Measurements from ENCODE around the gene HOATZ. TPM values are rescaled to one million over a fixed set of nuclear protein-coding genes. Genes with fewer than 3 reads are reported as not detected.

HOATZ gene
- total and polyA plus RNA-seq, 2 of the 13 experiments (the other 11 are each of a cell fraction or from before 2014, with no cell fraction given), result not detected

GRCh38 chr11:111561306-111561705 is 46.7 kb downstream of the HOATZ start:
- H3K36me3 ChIP-seq (replicated peaks in 1 of 2; ENCODE audit: control insufficient read depth in 1 of 2, insufficient read depth in 2 of 2, low read length in 2 of 2), result no peaks in the 10 kb centered on the region
- intact Hi-C loops (cut with micrococcal nuclease; ENCODE audit: unreplicated experiment) (loop anchor here (5.0 kb wide), 1 partner anchor 109 kb away; no protein-coding TSS in a partner anchor), in situ Hi-C loops (cut with HindIII; ENCODE audit: extremely low pct_ligation_motif_present, low pct_unique_long_range_greater_than_20kb) (no loop called here)
- no peaks in the 10 kb centered on the region for H3K79me2 ChIP-seq (ENCODE audit: insufficient read depth, low read length)
- no peak overlapping the region for H3K4me3 ChIP-seq (replicated peaks in 1 of 3; ENCODE audit: insufficient read depth in 1 of 3, low read depth in 2 of 3, low read length in 3 of 3)
- H3K9ac ChIP-seq (ENCODE audit: insufficient read depth, low read depth, low read length), result no peak overlapping the region
- H3K4me2 ChIP-seq (ENCODE audit: low read depth, low read length), result no peak overlapping the region
- H4K20me1 ChIP-seq (ENCODE audit: insufficient read depth, low read length), result no peaks in the 10 kb centered on the region
- BruUV-seq (replicated peaks), result no TSS peak
- ATAC-seq (no peak), DNase-seq (ENCODE audit: low spot score) (no peak), FAIRE-seq (no peak)
- peaks cover under 1% of the 10 kb centered on the region; the same call in 1 of the 2 replicates for H3K9me3 ChIP-seq (ENCODE audit: low read length)
- H3K27ac ChIP-seq (ENCODE audit: extremely low read length, insufficient read depth, low read length), result no peak overlapping the region
- H3K27me3 ChIP-seq (ENCODE audit: control insufficient read depth in 1 of 2, insufficient read depth in 2 of 2, low read length in 2 of 2), result no peaks in the 10 kb centered on the region
- ChIA-PET CTCF (ENCODE audit: low intra/inter-chr PET ratio, low total read pairs) (no interaction called here), POLR2A (no interaction called here)
- WGBS (ENCODE audit: low lambda C conversion rate), result 69% methylated on average over 3 of the region's 3 CpGs
- TF ChIP-seq ZNF709 (CRISPR knock-in tag; IDR thresholded peaks at IDR 0.05) (no peak), ZNF570 (CRISPR knock-in tag; IDR thresholded peaks at IDR 0.05; ENCODE audit: borderline replicate concordance) (no peak), GPBP1L1 (CRISPR knock-in tag; IDR thresholded peaks at IDR 0.05) (no peak), ZNF569 (CRISPR knock-in tag; IDR thresholded peaks at IDR 0.05; ENCODE audit: borderline replicate concordance) (no peak), HINFP (CRISPR knock-in tag; IDR thresholded peaks at IDR 0.05; ENCODE audit: low read depth) (no peak), SP1 (IDR thresholded peaks at IDR 0.05) (no peak), SP1 (CRISPR knock-in tag; IDR thresholded peaks at IDR 0.05) (no peak), WIZ (CRISPR knock-in tag; IDR thresholded peaks at IDR 0.05) (no peak), FOXK2 (IDR thresholded peaks at IDR 0.05) (no peak), ZC3H4 (CRISPR knock-in tag; IDR thresholded peaks at IDR 0.05; ENCODE audit: borderline replicate concordance) (no peak), ZNF333 (CRISPR knock-in tag; IDR thresholded peaks at IDR 0.05; ENCODE audit: borderline replicate concordance) (no peak), ZNF724P (CRISPR knock-in tag; IDR thresholded peaks at IDR 0.05; ENCODE audit: borderline replicate concordance) (no peak), THAP8 (CRISPR knock-in tag; IDR thresholded peaks at IDR 0.05; ENCODE audit: borderline replicate concordance) (no peak), KAT2B (IDR thresholded peaks at IDR 0.05; ENCODE audit: borderline replicate concordance, low read depth, low read length) (no peak)
- H2AFZ ChIP-seq (ENCODE audit: low read length), result no peak overlapping the region
- H3K4me1 ChIP-seq (ENCODE audit: insufficient read depth, low read length), result peaks cover 46% of the 10 kb centered on the region
